IMR-90 (cell line): Measurements from ENCODE around the gene POLD4. TPM values are rescaled to one million over a fixed set of nuclear protein-coding genes. Genes with fewer than 3 reads are reported as not detected.

ENCODE experiments used
- ATAC-seq: fragments of 200-7000 bp; cut with Tn5 transposase; 2 replicates; pipeline ENCODE4 v1.9.1; 2020; ENCODE audit warnings: low read depth, mild to moderate bottlenecking, moderate library complexity
- BruUV-seq: library from RNA; stranded (reverse); fragments of 400-500 nt; replicated peaks from 2 replicates; lab custom pipeline; 2021; lab: Mats Ljungman, UMichigan
- CTCF ChIA-PET: fragments of 300-600 bp; formaldehyde crosslinking; extraction: SDS; loops from one replicate; lab custom pipeline; 2021; ENCODE audit warnings: antibody characterized with exemption; lab: Yijun Ruan, JAX
- POLR2A ChIA-PET: fragments of 300-600 bp; sonication (Branson Sonifier 250); formaldehyde crosslinking; loops from one replicate; lab custom pipeline; 2022; ENCODE audit warnings: antibody characterized with exemption; ENCODE audit not compliant: unreplicated experiment; lab: Charles Lee
- DNase-seq: peaks from one replicate; pipeline ENCODE4 v3.0.0; 2013
- H2AFZ ChIP-seq: replicated peaks from 2 replicates; pipeline ENCODE3; 2013; ENCODE audit warnings: low read length, mild to moderate bottlenecking; ENCODE audit not compliant: poor library complexity
- H2AK5ac ChIP-seq: 2 replicates; pipeline ENCODE4 v1.6.1; 2013; ENCODE audit warnings: low read depth, low read length, inconsistent platforms
- H2AK9ac ChIP-seq: replicated peaks from 2 replicates; pipeline ENCODE3; 2013; ENCODE audit warnings: mild to moderate bottlenecking, low read depth, low read length, moderate library complexity; ENCODE audit not compliant: poor library complexity
- H2BK120ac ChIP-seq: 2 replicates; pipeline ENCODE4 v1.6.1; 2013; ENCODE audit warnings: low read depth, low read length, inconsistent platforms
- H2BK15ac ChIP-seq: 3 replicates; pipeline ENCODE4 v1.6.1; 2013; ENCODE audit warnings: low read depth, low read length, inconsistent platforms
- H2BK20ac ChIP-seq: 2 replicates; pipeline ENCODE4 v1.6.1; 2013; ENCODE audit warnings: low read depth, mild to moderate bottlenecking, inconsistent platforms, low read length, moderate library complexity
- H2BK5ac ChIP-seq: 2 replicates; pipeline ENCODE4 v1.6.1; 2013; ENCODE audit warnings: mild to moderate bottlenecking, low read depth, low read length, inconsistent platforms; ENCODE audit not compliant: poor library complexity, severe bottlenecking
- H3K14ac ChIP-seq: replicated peaks from 2 replicates; pipeline ENCODE4 v1.6.1; 2013; ENCODE audit warnings: low read depth, low read length, inconsistent platforms
- H3K18ac ChIP-seq: 2 replicates; pipeline ENCODE4 v1.6.1; 2013; ENCODE audit warnings: low read depth, low read length, control low read depth
- H3K23ac ChIP-seq: 2 replicates; pipeline ENCODE4 v1.6.1; 2013; ENCODE audit warnings: low read depth, low read length, inconsistent platforms
- H3K27ac ChIP-seq: 2 replicates; pipeline ENCODE4 v1.5.1; 2013; ENCODE audit warnings: mild to moderate bottlenecking, control low read depth, low read length; ENCODE audit not compliant: insufficient read depth
- H3K27me3 ChIP-seq: 2 replicates; pipeline ENCODE4 v1.6.1; 2013; ENCODE audit warnings: low read length; ENCODE audit not compliant: control insufficient read depth, insufficient read depth
- H3K36me3 ChIP-seq: 2 replicates; pipeline ENCODE4 v1.6.1; 2013; ENCODE audit warnings: low read length, mixed read lengths; ENCODE audit not compliant: control insufficient read depth, insufficient read depth
- H3K4ac ChIP-seq: 2 replicates; pipeline ENCODE4 v1.6.1; 2013; ENCODE audit warnings: low read depth, low read length, inconsistent platforms
- H3K4me1 ChIP-seq: 2 replicates; pipeline ENCODE4 v1.6.1; 2013; ENCODE audit warnings: low read length, mixed read lengths; ENCODE audit not compliant: control insufficient read depth, insufficient read depth
- H3K4me2 ChIP-seq: 2 replicates; pipeline ENCODE4 v1.6.1; 2013; ENCODE audit warnings: low read depth, mild to moderate bottlenecking, control low read depth, low read length, moderate library complexity
- H3K4me3 ChIP-seq: 2 replicates; pipeline ENCODE4 v1.5.1; 2013; ENCODE audit warnings: low read depth, mild to moderate bottlenecking, control low read depth, low read length, moderate library complexity; ENCODE audit not compliant: insufficient read depth
- H3K56ac ChIP-seq: 2 replicates; pipeline ENCODE4 v1.6.1; 2013; ENCODE audit warnings: low read length, inconsistent platforms; ENCODE audit not compliant: insufficient read depth; ENCODE audit errors: extremely low read depth
- H3K79me1 ChIP-seq, 2 experiments: 2 replicates each; pipeline ENCODE4 v1.6.1; 2013; ENCODE audit warnings: low read length in 2 of 2, inconsistent platforms in 1 of 2, low read depth in 1 of 2
- H3K9ac ChIP-seq: 2 replicates; pipeline ENCODE4 v1.6.1; 2013; ENCODE audit warnings: low read depth, low read length, control low read depth
- H3K9me1 ChIP-seq: 2 replicates; pipeline ENCODE4 v1.6.1; 2013; ENCODE audit warnings: low read length, inconsistent platforms; ENCODE audit not compliant: insufficient read depth
- H3K9me3 ChIP-seq: 2 replicates; pipeline ENCODE4 v1.6.1; 2013; ENCODE audit warnings: low read length; ENCODE audit not compliant: control insufficient read depth, insufficient read depth
- H4K20me1 ChIP-seq: 2 replicates; pipeline ENCODE4 v1.6.1; 2013; ENCODE audit warnings: low read length, inconsistent platforms; ENCODE audit not compliant: insufficient read depth
- H4K5ac ChIP-seq: 2 replicates; pipeline ENCODE4 v1.6.1; 2013; ENCODE audit warnings: mild to moderate bottlenecking, low read depth, low read length, control low read depth
- H4K8ac ChIP-seq, 2 experiments: 2 replicates each; pipeline ENCODE4 v1.6.1; 2013; ENCODE audit warnings: low read depth in 2 of 2, low read length in 2 of 2, control low read depth in 1 of 2, inconsistent platforms in 1 of 2
- H4K91ac ChIP-seq: 2 replicates; pipeline ENCODE4 v1.6.1; 2013; ENCODE audit warnings: low read depth, low read length, inconsistent platforms; ENCODE audit not compliant: insufficient read depth
- BHLHE40 ChIP-seq: fragments of 150-350 bp; IDR thresholded peaks from 2 replicates; pipeline ENCODE4 v1.6.1; 2016; ENCODE audit warnings: mild to moderate bottlenecking, low read depth, low read length
- CEBPB ChIP-seq: IDR thresholded peaks from 2 replicates; pipeline ENCODE4 v1.6.1; 2012; ENCODE audit warnings: low read depth, low read length, improper control_type of control experiment
- MAFK ChIP-seq: IDR thresholded peaks from 2 replicates; pipeline ENCODE4 v1.6.1; 2012; ENCODE audit warnings: low read depth, low read length, improper control_type of control experiment
- MAZ ChIP-seq: IDR thresholded peaks from 2 replicates; pipeline ENCODE4 v1.6.1; 2012; ENCODE audit warnings: low read depth, mild to moderate bottlenecking, low read length, improper control_type of control experiment, moderate library complexity, borderline replicate concordance
- MXI1 ChIP-seq: IDR thresholded peaks from 2 replicates; pipeline ENCODE4 v1.6.1; 2012; ENCODE audit warnings: low read depth, mild to moderate bottlenecking, low read length, moderate library complexity, borderline replicate concordance
- NFE2L2 ChIP-seq: fragments of 150-350 bp; IDR thresholded peaks from 2 replicates; pipeline ENCODE4 v1.6.1; 2016; ENCODE audit warnings: low read depth, mild to moderate bottlenecking, low read length
- RAD21 ChIP-seq: IDR thresholded peaks from 2 replicates; pipeline ENCODE4 v1.6.1; 2012; ENCODE audit warnings: low read length, improper control_type of control experiment
- RFX5 ChIP-seq: IDR thresholded peaks from 2 replicates; pipeline ENCODE4 v1.8.0; 2012; ENCODE audit warnings: low read depth, mild to moderate bottlenecking, low read length, moderate library complexity
- SMC3 ChIP-seq: fragments of 150-350 bp; IDR thresholded peaks from 2 replicates; pipeline ENCODE4 v1.6.1; 2016; ENCODE audit warnings: low read depth, mild to moderate bottlenecking, antibody characterized with exemption, low read length, moderate library complexity
- WGBS, 2 experiments: methylation state at CpG; one replicate each; pipeline versions ENCODE4 v1.1.5 to v1.1.7; 2013; ENCODE audit warnings: missing lambda C conversion rate in 2 of 2; ENCODE audit not compliant: insufficient read length in 1 of 2; ENCODE audit errors: extremely low coverage in 2 of 2; 5-methylcytosine and 5-hydroxymethylcytosine counted together
- dilution Hi-C: fragments of 300-500 bp; cut with HindIII; formaldehyde crosslinking; loops from one replicate; pipeline ENCODE4 v1.14.3; 2018; ENCODE audit warnings: low sequenced_read_pairs; ENCODE audit not compliant: unreplicated experiment
- in situ Hi-C: fragments of 300-500 bp; cut with MboI; formaldehyde crosslinking; loops from 3 replicates; pipeline ENCODE4 v1.14.3; 2019; ENCODE audit warnings: low sequenced_read_pairs, inconsistent platforms, mixed read lengths
- intact Hi-C: fragments of 100-400 bp; cut with micrococcal nuclease; formaldehyde crosslinking; loops from 2 replicates; pipeline ENCODE4 v1.10.0; 2022
- polyA plus RNA-seq, 3 experiments: library from polyadenylated mRNA; depleted of rRNA; stranded (reverse); fragments of >200 nt; gene quantifications; 2 replicates each; pipeline ENCODE4 v1.2.3, GENCODE V29; 2012; ENCODE audit warnings: low replicate concordance in 1 of 3
- total RNA-seq: library from RNA; depleted of rRNA; stranded (reverse); fragments of >200 nt; gene quantifications from 2 replicates; pipeline ENCODE4 v1.2.3, GENCODE V29; 2012
- TF ChIP-seq, protein P1 (sequence below): fragments of 150-350 bp; IDR thresholded peaks from 2 replicates; pipeline ENCODE4 v1.6.1; 2016; ENCODE audit warnings: low read depth, mild to moderate bottlenecking, low read length, moderate library complexity, borderline replicate concordance
- TF ChIP-seq, protein P2 (sequence below): conservative IDR thresholded peaks from 2 replicates; pipeline ENCODE4 v1.5.1; 2012; ENCODE audit warnings: mild to moderate bottlenecking, low read depth, low read length, improper control_type of control experiment

Gene POLD4
- total and polyA plus RNA-seq, 2 of the 4 experiments (the other 2 are of a cell fraction): 46.4 to 133 TPM

DNA sequence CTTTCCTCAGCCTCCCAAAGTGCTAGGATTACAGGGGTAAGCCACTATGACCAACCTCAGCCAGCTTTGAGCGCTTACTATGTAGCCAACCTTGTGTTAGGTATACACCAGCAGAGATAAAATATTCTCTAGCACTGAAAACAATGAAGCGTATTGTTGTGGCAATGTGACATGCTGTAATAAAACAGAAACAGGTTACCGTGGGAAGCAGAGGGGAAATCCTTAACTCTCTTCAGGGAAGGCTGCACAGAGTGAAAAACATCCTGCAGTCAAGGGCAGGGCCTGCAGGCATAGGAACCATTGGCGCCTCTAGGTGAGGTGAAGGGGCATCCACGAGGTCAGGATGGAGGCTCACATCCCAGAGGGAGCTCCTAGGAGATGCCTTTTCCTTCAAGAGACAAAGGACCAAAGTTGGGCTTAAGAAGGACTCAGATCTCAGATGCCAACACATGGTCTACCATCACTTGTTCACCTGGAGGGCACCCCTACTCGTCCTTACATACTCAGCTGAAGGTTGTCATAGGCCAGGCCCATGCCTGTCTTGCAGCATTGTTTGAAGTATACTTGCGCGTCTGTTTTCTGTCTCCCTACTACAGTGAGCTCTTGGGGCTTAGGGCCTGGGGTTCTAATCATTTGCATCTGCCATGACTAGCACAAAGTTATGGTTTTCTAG is 8.0 kb downstream of the POLD4 start:
- no peaks in the 10 kb centered on the region for H3K27me3 ChIP-seq
- POLR2A ChIA-PET: no interaction called here
- intact Hi-C loops: no loop called here

More for the DNA sequence above, 8.0 kb downstream of the POLD4 start:
- H2BK5ac ChIP-seq: no peak overlapping the region
- no peaks in the 10 kb centered on the region for H3K36me3 ChIP-seq
- H2BK15ac ChIP-seq: no peak overlapping the region
- no peak overlapping the region for H3K18ac ChIP-seq
- dilution Hi-C loops (no loop called here), in situ Hi-C loops (no loop called here)
- no peaks in the 10 kb centered on the region; the same call in 1 of the 2 replicates for H4K20me1 ChIP-seq
- no peak overlapping the region for H4K91ac ChIP-seq
- no peak overlapping the region for H2AFZ ChIP-seq
- no peak for TF ChIP-seq MAFK
- no peak for TF ChIP-seq SMC3
- TF ChIP-seq NFE2L2: no peak
- TF ChIP-seq CEBPB: no peak
- TF ChIP-seq, protein P1, sequence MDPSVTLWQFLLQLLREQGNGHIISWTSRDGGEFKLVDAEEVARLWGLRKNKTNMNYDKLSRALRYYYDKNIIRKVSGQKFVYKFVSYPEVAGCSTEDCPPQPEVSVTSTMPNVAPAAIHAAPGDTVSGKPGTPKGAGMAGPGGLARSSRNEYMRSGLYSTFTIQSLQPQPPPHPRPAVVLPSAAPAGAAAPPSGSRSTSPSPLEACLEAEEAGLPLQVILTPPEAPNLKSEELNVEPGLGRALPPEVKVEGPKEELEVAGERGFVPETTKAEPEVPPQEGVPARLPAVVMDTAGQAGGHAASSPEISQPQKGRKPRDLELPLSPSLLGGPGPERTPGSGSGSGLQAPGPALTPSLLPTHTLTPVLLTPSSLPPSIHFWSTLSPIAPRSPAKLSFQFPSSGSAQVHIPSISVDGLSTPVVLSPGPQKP: no peak
- TF ChIP-seq BHLHE40: no peak
- no peak for TF ChIP-seq RFX5
- TF ChIP-seq, protein P2, sequence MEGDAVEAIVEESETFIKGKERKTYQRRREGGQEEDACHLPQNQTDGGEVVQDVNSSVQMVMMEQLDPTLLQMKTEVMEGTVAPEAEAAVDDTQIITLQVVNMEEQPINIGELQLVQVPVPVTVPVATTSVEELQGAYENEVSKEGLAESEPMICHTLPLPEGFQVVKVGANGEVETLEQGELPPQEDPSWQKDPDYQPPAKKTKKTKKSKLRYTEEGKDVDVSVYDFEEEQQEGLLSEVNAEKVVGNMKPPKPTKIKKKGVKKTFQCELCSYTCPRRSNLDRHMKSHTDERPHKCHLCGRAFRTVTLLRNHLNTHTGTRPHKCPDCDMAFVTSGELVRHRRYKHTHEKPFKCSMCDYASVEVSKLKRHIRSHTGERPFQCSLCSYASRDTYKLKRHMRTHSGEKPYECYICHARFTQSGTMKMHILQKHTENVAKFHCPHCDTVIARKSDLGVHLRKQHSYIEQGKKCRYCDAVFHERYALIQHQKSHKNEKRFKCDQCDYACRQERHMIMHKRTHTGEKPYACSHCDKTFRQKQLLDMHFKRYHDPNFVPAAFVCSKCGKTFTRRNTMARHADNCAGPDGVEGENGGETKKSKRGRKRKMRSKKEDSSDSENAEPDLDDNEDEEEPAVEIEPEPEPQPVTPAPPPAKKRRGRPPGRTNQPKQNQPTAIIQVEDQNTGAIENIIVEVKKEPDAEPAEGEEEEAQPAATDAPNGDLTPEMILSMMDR: no peak
- TF ChIP-seq RAD21: no peak
- TF ChIP-seq MXI1: no peak
- TF ChIP-seq MAZ: no peak
- no peak overlapping the region for H3K9ac ChIP-seq
- no peak overlapping the region for H3K4me2 ChIP-seq
- H3K14ac ChIP-seq: no peak overlapping the region
- H4K5ac ChIP-seq: no peak overlapping the region
- H2AK9ac ChIP-seq: no peak overlapping the region
- H3K79me1 ChIP-seq: no peaks in the 10 kb centered on the region
- H3K56ac ChIP-seq: no peak overlapping the region
- no peaks in the 10 kb centered on the region for H3K9me1 ChIP-seq
- no peak overlapping the region for H2AK5ac ChIP-seq
- 60% methylated on average over 2 of the region's 8 CpGs; no CpG with 5 or more reads in 1 of the 2 experiments for WGBS, 2 experiments
- no peak for DNase-seq
- no peak overlapping the region for H2BK120ac ChIP-seq
- CTCF ChIA-PET: interaction anchor here (0.7 to 1.6 kb wide), 8 partner anchors 10 to 36 kb away, joined by 3 to 14 read pairs (median 4); no protein-coding TSS in a partner anchor
- H3K23ac ChIP-seq: no peak overlapping the region
- BruUV-seq: no TSS peak
- no peak overlapping the region for H3K4me3 ChIP-seq
- H3K4ac ChIP-seq: no peak overlapping the region
- no peak overlapping the region for H2BK20ac ChIP-seq
- ATAC-seq: peak; percentile 24
- no peak overlapping the region for H4K8ac ChIP-seq
- no peak overlapping the region for H3K27ac ChIP-seq
- H3K9me3 ChIP-seq: peaks cover 2% of the 10 kb centered on the region; the same call in 1 of the 2 replicates
- H3K4me1 ChIP-seq: peaks cover 2% of the 10 kb centered on the region
